HepG2 (cell line): ENCODE results near the gene UTS2R. TPM values are rescaled to one million over a fixed set of nuclear protein-coding genes. Genes with fewer than 3 reads are reported as not detected.
A peak's percentile ranks its signal among the peaks of the same experiment; 100 is the strongest.

ENCODE experiments used
- ATAC-seq: fragments of 200-7000 bp; cut with Tn5 transposase; 3 replicates; pipeline ENCODE4 v1.9.1; 2020; ENCODE audit warnings: mild to moderate bottlenecking, moderate library complexity
- BruUV-seq: library from RNA; stranded (reverse); fragments of 400-500 nt; replicated peaks from 2 replicates; lab custom pipeline; 2021; lab: Mats Ljungman, UMichigan
- CTCF ChIA-PET: fragments of 300-600 bp; formaldehyde crosslinking; extraction: SDS; loops from one replicate; lab custom pipeline; 2021; ENCODE audit warnings: low total read pairs, inconsistent platforms, low intra/inter-chr PET ratio; lab: Yijun Ruan, JAX
- POLR2A ChIA-PET: fragments of 350-600 bp; sonication (Branson Sonifier 250); formaldehyde crosslinking; loops from one replicate; lab custom pipeline; 2020; ENCODE audit warnings: antibody characterized with exemption, inconsistent platforms; lab: Yijun Ruan, JAX
- DNase-seq: peaks from one replicate; pipeline ENCODE4 v3.0.0-alpha.2; 2015; ENCODE audit warnings: low spot score
- FAIRE-seq: peaks from 3 replicates; lab custom pipeline; 2011; peaks lifted over from hg19 to GRCh38; lab: Jason Lieb, UNC
- H2AFZ ChIP-seq: one replicate; pipeline ENCODE4 v1.6.1; 2011; ENCODE audit warnings: low read length, inconsistent platforms
- H3K27ac ChIP-seq: fragments of 300-600 bp; 3 replicates; pipeline ENCODE4 v1.8.0; 2011; ENCODE audit warnings: mixed run types, mild to moderate bottlenecking, mixed read lengths, low read length, inconsistent platforms; ENCODE audit not compliant: insufficient read depth; ENCODE audit errors: extremely low read length
- H3K27me3 ChIP-seq, 2 experiments: fragments of 200-600 bp in 1 of 2; 2 replicates in 1 of 2; 3 replicates in 1 of 2; pipeline versions ENCODE4 v1.6.0 to v1.8.0; 2011; ENCODE audit warnings: low read length in 2 of 2, mild to moderate bottlenecking in 2 of 2, moderate library complexity in 2 of 2, inconsistent platforms in 1 of 2; ENCODE audit not compliant: insufficient read depth in 2 of 2, control insufficient read depth in 1 of 2
- H3K36me3 ChIP-seq, 2 experiments: fragments of 200-600 bp in 1 of 2; replicated peaks in 1 of 2; 2 replicates in 1 of 2; 3 replicates in 1 of 2; pipeline versions ENCODE4 v1.5.1 to v1.8.0; 2011; ENCODE audit warnings: low read length in 2 of 2, inconsistent platforms in 1 of 2; ENCODE audit not compliant: insufficient read depth in 2 of 2, control insufficient read depth in 1 of 2
- H3K4me1 ChIP-seq: 2 replicates; pipeline ENCODE4 v1.5.1; 2012; ENCODE audit warnings: low read length, inconsistent platforms; ENCODE audit not compliant: insufficient read depth
- H3K4me2 ChIP-seq: 2 replicates; pipeline ENCODE4 v1.6.0; 2011; ENCODE audit warnings: low read depth, low read length, inconsistent platforms
- H3K4me3 ChIP-seq, 3 experiments: fragments of 200-600 bp in 1 of 3; sonication (generic), shearing (Covaris generic) in 1 of 3; replicated peaks in 1 of 3; 2 replicates each; pipeline ENCODE4 v1.5.1; 2011 to 2016; ENCODE audit warnings: low read length in 3 of 3, inconsistent platforms in 2 of 3, low read depth in 2 of 3, mild to moderate bottlenecking in 2 of 3, control low read depth in 1 of 3, mixed read lengths in 1 of 3; ENCODE audit not compliant: insufficient read depth in 1 of 3
- H3K79me2 ChIP-seq: one replicate; pipeline ENCODE4 v1.6.1; 2011; ENCODE audit warnings: low read length, inconsistent platforms; ENCODE audit not compliant: insufficient read depth
- H3K9ac ChIP-seq: 2 replicates; pipeline ENCODE4 v1.6.0; 2011; ENCODE audit warnings: mild to moderate bottlenecking, low read depth, low read length, inconsistent platforms; ENCODE audit not compliant: insufficient read depth
- H3K9me3 ChIP-seq: 2 replicates; pipeline ENCODE4 v1.5.1; 2012; ENCODE audit warnings: mild to moderate bottlenecking, low read length
- H4K20me1 ChIP-seq: 2 replicates; pipeline ENCODE4 v1.6.0; 2011; ENCODE audit warnings: inconsistent platforms, mild to moderate bottlenecking, low read length, moderate library complexity; ENCODE audit not compliant: insufficient read depth
- AGO2 ChIP-seq: fragments of 200-400 bp; formaldehyde crosslinking; optimal IDR thresholded peaks from 2 replicates; pipeline ENCODE3; 2017; ENCODE audit warnings: mild to moderate bottlenecking, low read depth, low read length, moderate library complexity
- AHR ChIP-seq: IDR thresholded peaks from 2 replicates; pipeline ENCODE4 v1.6.1; 2018; ENCODE audit warnings: missing genetic modification reagents, missing compliant biosample characterization
- ATM ChIP-seq: fragments of 450-650 bp; IDR thresholded peaks from 2 replicates; pipeline ENCODE4 v1.7.1; 2017; ENCODE audit warnings: mild to moderate bottlenecking, borderline replicate concordance
- ERF ChIP-seq: IDR thresholded peaks from 2 replicates; pipeline ENCODE4 v1.6.1; 2018; ENCODE audit warnings: missing biosample characterization, missing genetic modification reagents
- MAZ ChIP-seq, 2 experiments: sonication (generic) in 1 of 2; formaldehyde crosslinking in 1 of 2; IDR thresholded peaks; 2 replicates each; pipeline versions ENCODE4 v1.5.0 to v1.6.1; 2012 to 2020; ENCODE audit warnings: low read depth in 2 of 2, mild to moderate bottlenecking in 2 of 2, borderline replicate concordance in 1 of 2, improper control_type of control experiment in 1 of 2, low read length in 1 of 2, missing genetic modification reagents in 1 of 2, moderate library complexity in 1 of 2
- NFKB2 ChIP-seq: sonication (generic); formaldehyde crosslinking; IDR thresholded peaks from 2 replicates; pipeline ENCODE4 v1.4.0; 2020; ENCODE audit warnings: missing genetic modification reagents, borderline replicate concordance
- PRMT3 ChIP-seq: sonication (generic); formaldehyde crosslinking; IDR thresholded peaks from 2 replicates; pipeline ENCODE4 v1.8.1; 2022; ENCODE audit warnings: low read depth, mild to moderate bottlenecking, moderate library complexity, missing genetic modification reagents, borderline replicate concordance
- RBFOX2 ChIP-seq: fragments of 200-400 bp; formaldehyde crosslinking; IDR thresholded peaks from 2 replicates; pipeline ENCODE4 v1.6.1; 2017; ENCODE audit warnings: low read depth, mild to moderate bottlenecking, low read length
- SPEN ChIP-seq: sonication (generic); formaldehyde crosslinking; IDR thresholded peaks from 2 replicates; pipeline ENCODE4 v1.5.1; 2020; ENCODE audit warnings: low read depth, mild to moderate bottlenecking, missing genetic modification reagents
- TEAD3 ChIP-seq: optimal IDR thresholded peaks from 2 replicates; pipeline ENCODE3; 2016; ENCODE audit warnings: borderline replicate concordance
- YY1 ChIP-seq: IDR thresholded peaks from 2 replicates; pipeline ENCODE4 v1.6.1; 2011; ENCODE audit warnings: low read length, low read depth, moderate library complexity, mild to moderate bottlenecking; ENCODE audit not compliant: insufficient read depth, insufficient replicate concordance
- ZBTB2 ChIP-seq: sonication (generic); formaldehyde crosslinking; IDR thresholded peaks from 2 replicates; pipeline ENCODE4 v1.8.0; 2022; ENCODE audit warnings: low read depth, missing genetic modification reagents
- ZBTB33 ChIP-seq: sonication (generic); formaldehyde crosslinking; IDR thresholded peaks from 2 replicates; pipeline ENCODE4 v1.4.0; 2020; ENCODE audit warnings: missing genetic modification reagents
- ZNF282 ChIP-seq: fragments of 450-650 bp; IDR thresholded peaks from 2 replicates; pipeline ENCODE4 v1.6.1; 2018; ENCODE audit not compliant: partially characterized antibody
- ZNF451 ChIP-seq: sonication (generic); formaldehyde crosslinking; IDR thresholded peaks from 2 replicates; pipeline ENCODE4 v1.5.0; 2020; ENCODE audit warnings: mild to moderate bottlenecking, missing genetic modification reagents
- ZNF740 ChIP-seq: sonication (generic); formaldehyde crosslinking; IDR thresholded peaks from 2 replicates; pipeline ENCODE4 v1.4.0; 2020; ENCODE audit warnings: missing genetic modification reagents
- ZSCAN20 ChIP-seq: sonication (generic); formaldehyde crosslinking; IDR thresholded peaks from 2 replicates; pipeline ENCODE4 v1.4.0; 2020; ENCODE audit warnings: missing genetic modification reagents, mild to moderate bottlenecking, borderline replicate concordance
- WGBS: methylation state at CpG from one replicate; pipeline ENCODE4 v1.1.6; 2017; ENCODE audit warnings: low lambda C conversion rate; 5-methylcytosine and 5-hydroxymethylcytosine counted together
- in situ Hi-C: cut with HindIII; loops from 2 replicates; pipeline ENCODE4 v1.10.0; 2017; ENCODE audit warnings: low pct_unique_long_range_greater_than_20kb; ENCODE audit not compliant: extremely low pct_ligation_motif_present
- intact Hi-C: fragments of 100-400 bp; cut with micrococcal nuclease; formaldehyde crosslinking; loops from one replicate; pipeline ENCODE4 v1.10.0; 2022; ENCODE audit not compliant: unreplicated experiment
- polyA plus RNA-seq, 8 experiments: library from polyadenylated mRNA; depleted of rRNA in 3 of 8; stranded (reverse) in 7 of 8; unstranded in 1 of 8; fragments of >200 nt; fragmentation: Illumina TruSeq in 4 of 8; extraction: Trizol in 4 of 8; gene quantifications; 2 replicates each; pipeline versions ENCODE4 v1.2.1 to v1.2.3, GENCODE V29; 2011 to 2016; ENCODE audit warnings: low read depth in 4 of 8, missing spikeins in 1 of 8, mixed read lengths in 1 of 8; ENCODE audit not compliant: insufficient read depth in 1 of 8
- total RNA-seq, 5 experiments: library from RNA; depleted of rRNA; stranded (reverse); fragments of >200 nt; fragmentation: Illumina TruSeq; extraction: Trizol; gene quantifications; 2 replicates each; pipeline ENCODE4 v1.2.3, GENCODE V29; 2016; ENCODE audit warnings: low read depth in 1 of 5

The UTS2R gene
- total and polyA plus RNA-seq, 2 of the 13 experiments (the other 11 are each of a cell fraction or from before 2014, with no cell fraction given): 0.13 to 0.15 TPM

- 0 out of 2 replicates have a peak, but pooled peaks have one; percentile 30 for TF ChIP-seq NFKB2 (CRISPR knock-in tag)
- peak; percentile 34; the same call in 1 of the 2 replicates for TF ChIP-seq RBFOX2
- no peak for TF ChIP-seq PRMT3
- peak; percentile 29; the same call in 1 of the 2 replicates for TF ChIP-seq MAZ (IDR thresholded peaks at IDR 0.05; ENCODE audit: borderline replicate concordance, low read depth, low read length)
- no peak for TF ChIP-seq MAZ (CRISPR knock-in tag; IDR thresholded peaks at IDR 0.05; ENCODE audit: low read depth)
- peak; percentile 22 for TF ChIP-seq YY1
- TF ChIP-seq SPEN (CRISPR knock-in tag): no peak
- TF ChIP-seq AHR: peak; percentile 26; the same call in 1 of the 2 replicates
- TF ChIP-seq ERF (CRISPR knock-in tag): no peak
These were observed 38.8 kb upstream of the UTS2R start (continued) for GRCh38 chr17:82332669-82333278.

DNA sequence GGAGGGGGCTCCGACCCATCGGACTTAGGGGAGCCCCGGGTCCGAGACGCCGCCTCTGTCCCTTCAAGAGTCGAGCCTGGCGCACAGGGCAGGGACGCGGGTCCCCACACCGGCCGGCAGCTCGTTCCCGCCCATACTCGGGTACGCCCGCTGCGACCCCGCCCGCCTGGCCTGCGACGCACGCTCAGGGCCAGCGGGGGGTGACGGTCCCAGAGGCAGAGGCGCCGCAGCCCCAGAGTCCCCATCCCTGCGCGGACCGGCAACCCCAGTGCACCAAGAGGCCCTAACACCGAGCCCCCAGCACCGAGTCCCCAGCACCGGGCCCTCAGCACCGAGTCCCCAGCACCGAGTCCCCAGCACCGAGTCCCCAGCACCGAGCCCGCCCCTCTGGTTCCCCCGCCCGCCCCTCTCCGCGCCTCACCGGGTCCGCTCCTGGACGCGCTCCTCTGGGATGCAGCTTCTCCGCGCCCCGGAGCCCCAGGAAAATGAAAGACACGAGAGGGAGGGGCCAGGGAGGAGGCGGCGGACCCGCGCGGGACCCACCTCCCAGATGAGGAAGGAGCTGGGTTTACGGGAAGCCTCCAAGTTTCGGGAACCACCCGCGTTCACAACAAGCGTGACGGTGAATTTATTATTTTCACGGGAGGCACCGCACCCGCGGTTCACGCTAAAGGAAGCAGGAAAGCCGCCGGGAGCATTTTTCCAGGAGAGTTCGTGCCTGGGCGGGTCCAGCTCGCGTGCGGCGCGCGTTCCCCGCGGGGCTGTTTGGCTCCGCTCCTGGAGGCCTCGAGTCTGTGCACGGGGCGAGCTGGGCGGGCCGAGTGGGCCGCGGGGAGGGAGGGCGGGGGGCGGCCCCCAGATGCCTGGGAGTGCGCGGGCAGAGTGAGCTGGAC lies 38.0 kb upstream of the UTS2R start, which contains the start of gene SECTM1:
Gene SECTM1, minus strand, starts transcription at position 488 of the 893 bp plus-strand sequence. CDS start 6,526 bp downstream, outside the sequence.
- peaks cover 89% of the 10 kb centered on the region for H3K4me1 ChIP-seq
- H3K27me3 ChIP-seq: no peaks in the 10 kb centered on the region
- FAIRE-seq (no peak), DNase-seq (no peak), ATAC-seq (no peak)
- no peaks in the 10 kb centered on the region for H4K20me1 ChIP-seq
- CTCF ChIA-PET: no interaction called here
- POLR2A ChIA-PET: interaction anchor here (1.2 to 20.8 kb wide), 4 partner anchors 10 to 33 kb away, joined by 3 to 270 read pairs (median 24); no protein-coding TSS in a partner anchor
- no peaks in the 10 kb centered on the region for H3K9me3 ChIP-seq
- H3K4me3 ChIP-seq: peak within 1 kb of the TSS in 2 of 3 experiments; percentile 31 to 63; a peak in 4 of 6 replicates
- H3K4me2 ChIP-seq: peak within 1 kb of the TSS; percentile 71
- peaks cover 1% of the 10 kb centered on the region for H3K79me2 ChIP-seq
- H2AFZ ChIP-seq: no peak within 1 kb of the TSS
- H3K9ac ChIP-seq: peak within 1 kb of the TSS; percentile 45
- 96% methylated on average over 86 of the region's 90 CpGs for WGBS
- H3K36me3 ChIP-seq: no peaks in the 10 kb centered on the region
- in situ Hi-C loops: no loop called here
- no TSS peak for BruUV-seq
- intact Hi-C loops: loop anchor here (10.0 kb wide), 1 partner anchor 181 kb away; the partner anchor contains the start of gene FOXK2
- peak within 1 kb of the TSS; percentile 38 for H3K27ac ChIP-seq
- TF ChIP-seq ZBTB33 (peak; percentile 52), ZNF451 (CRISPR knock-in tag) (no peak), AGO2 (peak; percentile 5), ZSCAN20 (CRISPR knock-in tag) (no peak), AHR (no peak), ATM (no peak), ZBTB2 (0 out of 2 replicates have a peak, but pooled peaks have one; percentile 12), ZNF282 (no peak), TEAD3 (CRISPR knock-in tag) (no peak), ZNF740 (CRISPR knock-in tag) (no peak)
